HG02981 (cell line): ENCODE data around the gene VAMP1.
"Not testable (repeated sequence)": the region's sequence is repeated elsewhere in the genome, so short reads cannot be mapped to it uniquely, and the experiment has no call there.

ENCODE experiments used
- ATAC-seq: cut with Tn5 transposase; IDR thresholded peaks from one replicate; pipeline ENCODE4 v1.9.1; 2021; ENCODE audit warnings: mild to moderate bottlenecking, moderate library complexity; ENCODE audit not compliant: unreplicated experiment

The VAMP1 gene

DNA sequence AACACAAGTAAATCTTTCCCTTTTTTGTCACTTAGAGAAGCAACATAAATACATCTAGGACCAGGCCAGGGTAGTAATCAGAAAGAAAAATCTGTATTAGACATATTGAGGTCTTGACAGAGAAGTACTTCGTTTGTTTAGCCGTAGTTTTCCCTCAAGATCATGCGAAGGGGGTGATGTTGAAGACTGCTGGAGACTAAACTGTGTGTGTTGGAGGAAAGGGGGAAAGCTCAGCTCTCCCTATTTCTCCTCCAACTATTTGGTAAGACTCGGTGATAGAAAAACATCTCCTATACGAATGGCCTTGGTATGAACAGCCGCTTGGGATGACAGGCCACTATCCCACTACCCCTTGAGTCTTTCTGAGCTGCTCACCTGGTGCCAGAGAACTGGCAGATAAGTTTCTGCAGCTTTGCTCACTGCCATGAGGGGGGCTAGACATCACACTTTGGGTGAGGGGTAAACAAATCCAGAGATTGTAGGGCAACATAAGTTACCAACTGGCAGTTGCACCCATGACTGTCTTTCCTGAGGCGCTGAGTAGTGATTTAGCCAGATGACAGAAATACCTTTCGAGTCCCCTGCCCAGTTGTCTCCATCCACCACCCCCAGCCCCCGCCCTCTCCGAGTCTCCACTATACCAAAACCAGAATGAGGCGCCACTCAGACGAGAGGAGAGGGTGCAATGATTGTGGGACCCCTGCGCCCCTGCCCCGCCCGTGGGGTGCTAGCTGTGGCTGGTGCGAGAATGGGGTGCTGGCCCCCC lies 685 bp downstream of the VAMP1 start:
- no peak for ATAC-seq

DNA sequence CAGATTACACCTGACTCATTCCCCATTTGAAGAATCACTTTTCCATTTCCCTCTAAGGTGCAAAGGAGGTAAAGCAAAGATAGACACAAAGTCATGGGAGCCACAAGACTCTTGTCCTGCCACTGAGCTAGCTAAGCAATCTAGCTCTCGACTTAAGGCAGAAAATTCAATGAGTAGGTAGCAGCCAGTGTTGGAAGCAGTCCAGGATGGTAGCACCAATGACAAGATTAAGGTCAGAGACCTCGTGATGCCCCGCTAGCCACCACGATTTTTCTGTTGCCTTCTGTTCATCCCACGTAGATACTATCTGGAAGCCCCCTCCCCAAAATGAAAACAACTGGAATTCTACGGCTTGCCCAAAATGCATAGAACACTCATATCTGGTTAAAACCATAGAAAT lies 1.4 kb downstream of the VAMP1 start:
- no peak for ATAC-seq

DNA sequence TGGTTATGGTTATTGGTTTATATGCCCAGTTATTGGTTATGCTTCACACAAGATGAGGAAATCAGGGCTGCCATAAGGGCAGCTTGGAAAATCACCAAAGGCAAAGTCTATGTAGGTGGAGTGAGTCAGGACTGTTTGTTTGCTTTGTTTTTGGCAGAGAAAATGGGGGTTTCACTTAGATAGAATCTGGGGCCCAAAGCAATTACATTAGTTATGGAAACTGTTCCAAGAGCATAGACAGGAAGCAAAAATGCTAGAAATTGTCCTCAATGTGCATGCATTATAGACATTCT lies 2.2 kb downstream of the VAMP1 start:
- no peak for ATAC-seq

- not testable (repeated sequence) for ATAC-seq
Observed at GRCh38 chr12:6467571-6468282, 2.8 kb downstream of the VAMP1 start.

DNA sequence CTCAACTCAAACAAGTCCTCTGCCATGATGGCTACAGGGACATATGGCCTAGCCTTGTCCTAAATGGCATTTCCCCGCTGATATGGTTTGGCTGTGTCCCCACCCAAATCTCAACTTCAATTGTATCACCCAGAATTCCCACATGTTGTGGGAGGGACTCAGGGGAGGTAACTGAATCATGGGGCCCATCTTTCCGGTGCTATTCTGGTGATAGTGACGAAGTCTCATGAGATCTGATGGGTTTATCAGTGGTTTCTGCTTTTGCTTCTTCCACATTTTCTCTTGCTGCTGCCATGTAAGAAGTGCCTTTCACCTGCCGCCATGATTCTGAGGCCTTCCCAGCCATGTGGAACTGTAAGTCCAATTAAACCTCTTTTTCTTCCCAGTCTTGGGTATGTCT lies 3.7 kb downstream of the VAMP1 start:
- ATAC-seq, result not testable (repeated sequence)

DNA sequence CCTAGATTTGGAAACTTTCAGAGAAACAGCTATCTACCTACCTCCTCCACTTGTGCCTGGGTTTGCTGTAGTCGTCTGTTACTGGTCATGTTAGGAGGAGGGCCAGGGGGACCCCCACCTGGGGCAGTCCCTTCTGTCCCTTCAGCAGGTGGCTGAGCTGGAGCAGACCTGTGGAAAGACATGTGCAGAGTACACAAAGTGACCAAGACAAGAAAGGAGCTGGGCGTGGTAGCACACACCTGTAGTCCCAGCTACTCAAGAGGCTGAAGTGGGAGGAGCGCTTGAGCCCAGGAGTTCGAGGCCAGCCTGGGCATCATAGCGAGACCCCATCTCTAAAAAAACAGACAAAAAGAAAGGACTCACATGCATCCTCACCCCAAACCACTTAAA lies 4.3 kb downstream of the VAMP1 start:
- ATAC-seq, result no peak

GRCh38 chr12:6465467-6466183 lies 4.9 kb downstream of the VAMP1 start:
- no peak for ATAC-seq

- ATAC-seq, result no peak
Observed at GRCh38 chr12:6464531-6464930, 5.9 kb downstream of the VAMP1 start.

DNA sequence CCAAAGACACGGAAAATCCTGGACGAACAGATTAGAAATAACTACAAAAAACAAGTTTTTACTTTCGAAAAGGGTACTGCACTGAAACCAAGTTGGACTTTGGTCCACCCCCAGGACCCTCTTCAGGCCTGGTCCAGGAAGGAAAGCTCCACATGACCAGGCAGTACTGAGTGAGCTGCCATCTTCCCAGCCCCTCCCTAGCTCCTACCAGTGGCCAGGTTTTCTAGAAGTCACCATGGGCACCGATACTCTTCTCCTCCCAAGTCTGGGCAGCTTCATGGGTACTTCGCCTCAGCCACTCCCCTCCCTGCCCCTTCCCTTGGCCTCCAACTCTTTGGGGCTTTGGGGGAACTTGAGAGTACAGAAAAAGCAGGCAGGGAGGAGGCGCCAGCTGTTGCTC lies 6.6 kb downstream of the VAMP1 start:
- ATAC-seq, result no peak

- ATAC-seq, result no peak
Observed at GRCh38 chr12:6463216-6463615, 7.3 kb downstream of the VAMP1 start.

GRCh38 chr12:6462234-6462995 lies 8.1 kb downstream of the VAMP1 start:
- no peak for ATAC-seq

DNA sequence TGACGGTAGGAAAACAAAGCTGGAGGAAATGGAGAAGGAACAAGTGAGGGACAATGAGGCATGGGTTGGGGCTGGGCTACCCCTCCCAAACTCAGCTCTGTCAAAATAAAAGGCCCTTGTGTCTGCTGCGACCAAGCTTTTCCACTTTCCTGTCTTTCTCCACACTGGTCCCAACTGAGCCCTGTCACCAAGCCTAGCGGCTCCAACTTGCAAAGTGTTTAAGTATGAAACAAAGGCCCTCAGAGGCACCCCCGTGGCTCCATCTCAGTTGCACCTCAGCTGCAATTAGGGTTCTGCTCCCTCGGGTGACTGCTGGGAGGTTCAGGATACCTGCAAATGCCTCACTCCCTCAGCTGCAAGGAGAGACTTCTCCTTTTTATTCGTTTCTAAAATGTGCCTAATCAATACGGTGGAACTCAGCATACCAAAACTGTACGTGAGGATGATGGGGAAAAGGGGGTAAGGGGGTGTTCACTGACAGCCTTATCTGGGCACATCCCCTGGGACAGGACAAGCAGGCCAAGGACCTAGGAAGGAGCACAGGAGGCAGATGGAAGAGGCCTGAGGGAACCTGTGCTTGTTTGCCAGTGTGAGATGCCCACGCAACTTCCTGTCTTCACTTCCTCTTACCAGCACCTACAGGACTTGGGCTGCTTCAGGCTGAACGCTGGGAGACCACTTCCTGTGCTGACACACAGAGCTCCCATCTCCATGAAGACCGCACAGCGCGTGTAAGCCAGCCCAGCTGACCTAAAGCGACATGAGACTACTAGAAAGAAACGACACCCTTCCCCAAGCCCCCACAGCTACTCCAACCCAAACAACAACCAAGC lies 8.9 kb downstream of the VAMP1 start:
- ATAC-seq, result peak; percentile 78

- ATAC-seq, result no peak
Observed at GRCh38 chr12:6460751-6461371, 9.6 kb downstream of the VAMP1 start.

DNA sequence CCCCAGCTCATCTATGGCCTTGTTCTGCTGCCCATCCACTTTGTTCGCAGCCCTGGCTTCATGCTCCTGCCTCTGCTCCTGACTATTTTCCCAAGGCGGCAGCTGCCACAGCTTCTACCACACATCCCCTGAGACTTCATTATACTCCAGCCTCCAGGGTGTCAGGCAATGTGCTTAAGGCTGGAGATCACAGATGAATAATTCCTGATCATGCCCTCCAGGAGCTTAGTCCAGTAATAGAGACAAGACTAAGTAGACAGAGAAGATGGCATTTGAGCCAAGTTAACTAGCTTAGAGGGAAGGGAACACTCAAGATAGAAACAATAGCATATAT lies 11.5 kb downstream of the VAMP1 start:
- no peak for ATAC-seq

DNA sequence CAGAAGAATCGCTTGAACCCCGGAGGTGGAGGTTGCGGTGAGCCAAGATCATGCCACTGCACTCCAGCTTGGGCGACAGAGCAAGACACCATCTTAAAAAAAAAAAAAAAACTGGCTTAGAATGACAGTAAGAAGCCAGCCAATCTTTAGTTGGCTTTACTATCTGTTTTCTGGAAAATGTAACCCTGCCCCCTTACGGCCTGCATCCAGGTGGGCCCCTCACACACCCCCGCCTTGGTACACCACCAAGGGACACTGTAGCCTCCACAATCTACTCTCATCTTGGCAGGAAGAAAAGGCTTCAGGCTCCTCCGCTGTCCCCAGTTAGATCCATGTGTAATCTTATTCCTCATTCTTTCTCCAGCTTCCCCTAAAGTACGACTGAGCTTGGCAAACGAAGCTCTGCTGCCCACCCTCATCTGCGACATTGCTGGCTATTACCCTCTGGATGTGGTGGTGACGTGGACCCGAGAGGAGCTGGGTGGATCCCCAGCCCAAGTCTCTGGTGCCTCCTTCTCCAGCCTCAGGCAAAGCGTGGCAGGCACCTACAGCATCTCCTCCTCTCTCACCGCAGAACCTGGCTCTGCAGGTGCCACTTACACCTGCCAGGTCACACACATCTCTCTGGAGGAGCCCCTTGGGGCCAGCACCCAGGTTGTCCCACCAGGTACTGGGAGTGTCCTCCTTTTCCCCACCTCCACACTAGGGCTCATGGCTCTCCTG lies 12.0 kb downstream of the VAMP1 start:
- ATAC-seq, result no peak

DNA sequence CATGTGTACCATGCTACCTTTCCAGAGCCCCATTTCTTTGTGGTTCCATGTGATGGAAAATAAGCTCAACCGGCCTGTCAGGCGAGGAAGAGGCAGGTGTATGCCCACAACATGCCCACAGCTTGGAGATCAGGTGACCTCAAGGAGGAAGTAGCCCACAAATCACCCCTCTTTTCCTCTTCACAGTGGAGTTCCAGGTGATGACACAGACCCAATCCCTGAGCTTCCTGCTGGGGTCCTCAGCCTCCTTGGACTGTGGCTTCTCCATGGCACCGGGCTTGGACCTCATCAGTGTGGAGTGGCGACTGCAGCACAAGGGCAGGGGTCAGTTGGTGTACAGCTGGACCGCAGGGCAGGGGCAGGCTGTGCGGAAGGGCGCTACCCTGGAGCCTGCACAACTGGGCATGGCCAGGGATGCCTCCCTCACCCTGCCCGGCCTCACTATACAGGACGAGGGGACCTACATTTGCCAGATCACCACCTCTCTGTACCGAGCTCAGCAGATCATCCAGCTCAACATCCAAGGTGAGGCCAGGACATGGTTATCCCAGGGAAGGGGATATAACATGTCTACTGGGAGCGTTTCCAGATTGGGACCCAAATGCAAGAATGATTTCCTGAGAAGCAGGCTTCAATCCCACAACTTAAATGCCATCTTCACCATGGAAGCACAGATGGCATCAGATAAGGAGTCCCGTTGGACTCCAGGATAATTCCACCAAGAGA lies 13.1 kb downstream of the VAMP1 start:
- no peak for ATAC-seq

DNA sequence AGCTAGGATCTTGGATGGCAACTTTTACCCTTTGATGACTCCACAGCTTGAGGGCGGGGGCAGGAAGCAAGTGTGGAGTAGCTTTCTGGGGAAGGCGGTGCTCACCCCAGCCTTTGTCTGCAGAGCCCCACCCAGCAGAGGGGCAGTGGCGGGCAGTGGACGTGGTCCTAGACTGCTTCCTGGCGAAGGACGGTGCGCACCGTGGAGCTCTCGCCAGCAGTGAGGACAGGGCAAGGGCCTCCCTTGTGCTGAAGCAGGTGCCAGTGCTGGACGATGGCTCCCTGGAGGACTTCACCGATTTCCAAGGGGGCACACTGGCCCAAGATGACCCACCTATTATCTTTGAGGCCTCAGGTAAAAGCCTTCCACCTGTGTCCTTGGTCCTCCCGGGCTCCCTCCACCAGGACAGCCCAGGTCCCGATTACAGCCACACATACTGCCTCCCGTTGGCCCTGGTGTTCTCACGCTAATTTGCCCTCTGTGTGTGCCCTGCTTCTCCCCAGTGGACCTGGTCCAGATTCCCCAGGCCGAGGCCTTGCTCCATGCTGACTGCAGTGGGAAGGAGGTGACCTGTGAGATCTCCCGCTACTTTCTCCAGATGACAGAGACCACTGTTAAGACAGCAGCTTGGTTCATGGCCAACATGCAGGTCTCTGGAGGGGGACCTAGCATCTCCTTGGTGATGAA lies 17.4 kb downstream of the VAMP1 start:
- no peak for ATAC-seq

DNA sequence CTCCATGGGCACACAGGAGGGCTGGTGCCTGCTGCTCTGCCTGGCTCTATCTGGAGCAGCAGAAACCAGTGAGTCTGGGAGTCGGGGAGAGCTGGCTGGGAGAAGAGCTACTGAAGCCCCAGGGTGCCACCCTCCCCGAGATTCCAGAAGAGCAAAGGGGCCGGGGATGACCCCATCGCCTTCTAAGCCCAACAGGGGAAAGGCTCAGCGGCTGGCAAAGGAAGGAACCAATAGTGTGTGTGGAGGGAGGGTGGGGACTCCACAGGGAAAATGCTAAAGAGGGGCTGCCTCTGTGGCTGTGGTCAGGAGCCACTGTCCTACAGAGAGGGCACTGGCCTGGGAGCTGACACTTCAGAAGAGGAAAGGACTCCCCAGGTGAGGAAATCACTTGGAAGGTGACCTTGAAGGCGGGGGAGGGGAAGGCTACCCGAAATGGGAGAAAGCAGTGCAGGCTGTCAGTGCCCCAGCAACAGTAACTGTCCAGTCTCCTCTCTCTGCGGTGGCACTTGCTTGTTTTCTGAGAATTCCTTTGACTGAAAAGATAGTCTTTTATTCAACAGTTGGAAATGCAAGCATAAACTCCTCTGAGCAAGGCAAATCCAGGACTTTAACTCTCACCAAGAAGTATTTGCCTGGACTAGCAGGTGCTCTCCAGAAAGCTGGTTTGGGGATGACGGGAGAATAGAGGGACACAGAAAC lies 18.1 kb downstream of the VAMP1 start:
- ATAC-seq, result no peak
